ENCODE results near the gene SKAP2. TPM values are rescaled to one million over a fixed set of nuclear protein-coding genes. Genes with fewer than 3 reads are reported as not detected.

SKAP2 gene
- total and polyA plus RNA-seq, 2 donors (not counting 3 experiments of a cell fraction or from before 2014, with no cell fraction given): 4.0 to 27.6 TPM

- H3K4me1 ChIP-seq (ENCODE audit: control insufficient read depth, extremely low read depth, insufficient read depth, low read length): peaks cover 11% of the 10 kb centered on the region
- H3K9me1 ChIP-seq (replicated peaks; ENCODE audit: control insufficient read depth, extremely low read depth, insufficient read depth, low read length): no peaks in the 10 kb centered on the region
- no peak for TF ChIP-seq GATA2 (IDR thresholded peaks at IDR 0.05; ENCODE audit: insufficient read depth, insufficient read length, low read depth, low read length)
- TF ChIP-seq JUN (IDR thresholded peaks at IDR 0.05; ENCODE audit: borderline replicate concordance, insufficient read depth, insufficient read length, low read depth): peak; percentile 52
- peak; percentile 91 for TF ChIP-seq FOS (IDR thresholded peaks at IDR 0.05; ENCODE audit: borderline replicate concordance, insufficient read depth, low read length)
- TF ChIP-seq, protein P1, sequence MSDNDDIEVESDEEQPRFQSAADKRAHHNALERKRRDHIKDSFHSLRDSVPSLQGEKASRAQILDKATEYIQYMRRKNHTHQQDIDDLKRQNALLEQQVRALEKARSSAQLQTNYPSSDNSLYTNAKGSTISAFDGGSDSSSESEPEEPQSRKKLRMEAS (IDR thresholded peaks at IDR 0.05; ENCODE audit: insufficient read depth, insufficient read length): no peak
- no peak for TF ChIP-seq CTCF (IDR thresholded peaks at IDR 0.05; ENCODE audit: extremely low read depth in 1 of 2, insufficient read depth in 1 of 2, low read depth in 1 of 2, low read length in 2 of 2)
- POLR2A ChIA-PET: no interaction called here
- no peak overlapping the region for H2AFZ ChIP-seq (ENCODE audit: low read depth, low read length)
- H3K79me2 ChIP-seq (ENCODE audit: control insufficient read depth, insufficient read depth, low read length): no peaks in the 10 kb centered on the region
- no peaks in the 10 kb centered on the region for H3K27me3 ChIP-seq (ENCODE audit: control insufficient read depth in 2 of 2, insufficient read depth in 2 of 2, low read length in 2 of 2)
- BruUV-seq (replicated peaks): no TSS peak
- H3K36me3 ChIP-seq (ENCODE audit: control insufficient read depth in 2 of 2, extremely low read depth in 1 of 2, insufficient read depth in 2 of 2, low read length in 2 of 2): no peaks in the 10 kb centered on the region
- H3K27ac ChIP-seq (ENCODE audit: insufficient read depth, low read depth, low read length): no peak overlapping the region
- no peaks in the 10 kb centered on the region for H4K20me1 ChIP-seq (replicated peaks; ENCODE audit: control insufficient read depth, extremely low read depth, insufficient read depth, low read length)
- no peak for FAIRE-seq
- no peak overlapping the region for H3K4me3 ChIP-seq (replicated peaks in 1 of 3; ENCODE audit: insufficient read depth in 1 of 3, low read depth in 1 of 3, low read length in 3 of 3)
- CTCF ChIA-PET: interaction anchor here (0.7 to 2.4 kb wide), 6 partner anchors 8 to 782 kb away, joined by 3 to 10 read pairs (median 6); no protein-coding TSS in a partner anchor
- H3K4me2 ChIP-seq (ENCODE audit: insufficient read depth, low read length): peak overlapping the region; percentile 2
- no peak overlapping the region for H3K9ac ChIP-seq (replicated peaks; ENCODE audit: extremely low read depth, insufficient read depth, low read length)
- H3K9me3 ChIP-seq (replicated peaks; ENCODE audit: control insufficient read depth, insufficient read depth, low read length): no peaks in the 10 kb centered on the region
- DNase-seq (ENCODE audit: low read depth, low spot score): peak; percentile 46
- dilution Hi-C loops (cut with MboI; ENCODE audit: extremely low pct_ligation_motif_present, low sequenced_read_pairs): no loop called here
- intact Hi-C loops (cut with micrococcal nuclease): no loop called here
Observed at GRCh38 chr7:26675143-26675887, 189.1 kb downstream of the SKAP2 start.
